ENCODE results near the gene PCGF3. TPM values are rescaled to one million over a fixed set of nuclear protein-coding genes. Genes with fewer than 3 reads are reported as not detected.

Gene PCGF3
- total RNA-seq, 5 donors from 2014 or later (not counting 1 experiment from before 2014, with no cell fraction given): 47.0 to 76.9 (median 51.1) TPM

DNA sequence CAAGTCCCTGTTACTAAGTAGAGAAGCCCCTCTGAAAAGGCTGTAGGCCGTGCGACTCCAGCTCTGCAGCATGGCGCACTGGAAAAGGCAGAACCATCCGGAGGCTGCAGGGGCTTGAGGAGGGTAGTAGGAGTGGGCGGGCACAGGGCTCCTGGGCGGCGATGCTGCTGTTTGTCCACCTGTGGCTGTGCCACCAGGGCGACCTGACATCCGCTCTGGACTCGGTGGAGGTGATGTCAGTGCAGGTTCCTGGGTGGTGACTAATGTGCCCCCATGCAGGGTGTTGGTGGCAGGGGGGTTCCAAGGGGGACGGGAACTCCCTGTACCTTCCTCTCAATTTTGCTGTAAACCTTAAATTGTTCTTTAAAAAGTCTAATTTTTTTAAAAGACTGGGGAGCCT lies 58.3 kb downstream of the PCGF3 start:
- peak in 3 of 4 experiments; percentile 21 to 41 (median 31) for ATAC-seq (replicated peaks in 1 of 4)
- Histone ChIP-seq H3K36me3 (ENCODE audit: control insufficient read depth in 2 of 2, extremely low read depth in 1 of 2, insufficient read depth in 1 of 2, low read length in 1 of 2) (peaks cover 24 to 28% of the 10 kb centered on the region in 2 donors), H3K9me3 (no peaks in the 10 kb centered on the region), H3K27me3 (replicated peaks in 1 of 2; ENCODE audit: control insufficient read depth in 2 of 2, extremely low read depth in 1 of 2, insufficient read depth in 2 of 2, low read length in 1 of 2) (no peaks in the 10 kb centered on the region), H3K27ac (ENCODE audit: low read length) (no peak overlapping the region), H3K4me1 (ENCODE audit: control insufficient read depth in 1 of 2, extremely low read depth in 1 of 2, insufficient read depth in 2 of 2, low read length in 2 of 2) (peaks cover 0 to 12% of the 10 kb centered on the region in 2 experiments), H3K4me3 (ENCODE audit: control insufficient read depth in 1 of 2, extremely low read depth in 1 of 2, low read length in 1 of 2) (no peak overlapping the region)
- 94% methylated on average over 10 of the region's 11 CpGs for WGBS (ENCODE audit: insufficient coverage)
- Mint-ChIP-seq H3K36me3 (peaks cover 52% of the 10 kb centered on the region), H3K9me3 (no peaks in the 10 kb centered on the region), H3K27me3 (no peaks in the 10 kb centered on the region), H3K4me3 (no peak overlapping the region), H3K4me1 (peaks cover 10 to 38% (median 36%) of the 10 kb centered on the region in 3 donors), H3K27ac (peak overlapping the region in 1 of 2 donors; percentile 23)
- DNase-seq: no peak
- ChIA-PET POLR2A (no interaction called here), CTCF (no interaction called here)

DNA sequence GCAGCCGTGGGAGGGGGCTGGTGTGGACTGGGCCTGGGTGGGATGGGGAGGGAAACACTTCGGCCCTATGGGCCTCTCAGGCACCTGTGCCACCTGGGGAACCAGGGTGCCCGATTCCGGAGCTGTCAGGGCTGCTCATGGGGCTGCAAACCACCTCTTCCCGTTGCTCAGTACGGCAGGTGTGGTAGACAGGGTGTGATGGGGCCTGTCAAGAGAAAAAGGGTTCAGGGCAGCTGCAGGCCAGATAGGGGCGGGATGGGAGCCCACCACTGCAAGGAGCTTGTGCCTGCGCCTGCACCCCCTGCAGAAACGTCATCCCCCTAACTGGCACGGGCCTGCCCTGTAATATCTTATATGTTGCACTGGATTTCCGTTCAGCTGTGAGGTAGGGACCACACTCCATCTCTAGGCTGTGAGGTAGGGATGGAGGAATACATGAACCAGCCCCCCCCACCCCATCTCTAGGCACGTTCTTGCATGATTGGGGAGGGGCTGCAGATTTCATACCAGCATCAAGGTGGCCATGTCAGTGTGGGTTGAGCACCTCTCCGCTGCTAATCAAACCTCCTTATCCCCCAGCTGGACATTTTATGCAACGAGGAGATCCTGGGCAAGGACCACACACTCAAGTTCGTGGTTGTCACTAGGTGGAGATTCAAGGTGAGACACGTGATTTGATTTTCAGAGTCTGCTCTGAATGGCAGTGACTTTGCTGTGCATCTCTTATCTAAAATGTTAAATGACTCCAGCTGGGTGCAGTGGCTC lies 59.0 kb downstream of the PCGF3 start:
- H3K4me3 Mint-ChIP-seq: no peak overlapping the region
- no peaks in the 10 kb centered on the region for H3K9me3 Mint-ChIP-seq
- peaks cover 26 to 34% of the 10 kb centered on the region in 2 donors for H3K36me3 ChIP-seq (ENCODE audit: control insufficient read depth in 2 of 2, extremely low read depth in 1 of 2, insufficient read depth in 1 of 2, low read length in 1 of 2)
- no peak for DNase-seq
- H3K27ac ChIP-seq (ENCODE audit: low read length): no peak overlapping the region
- no peaks in the 10 kb centered on the region for H3K27me3 Mint-ChIP-seq
- no peaks in the 10 kb centered on the region for H3K27me3 ChIP-seq (replicated peaks in 1 of 2; ENCODE audit: control insufficient read depth in 2 of 2, extremely low read depth in 1 of 2, insufficient read depth in 2 of 2, low read length in 1 of 2)
- ATAC-seq (replicated peaks in 1 of 4): peak; percentile 22 to 49 (median 28)
- POLR2A ChIA-PET: no interaction called here
- H3K27ac Mint-ChIP-seq: no peak overlapping the region
- H3K4me1 ChIP-seq (ENCODE audit: control insufficient read depth in 1 of 2, extremely low read depth in 1 of 2, insufficient read depth in 2 of 2, low read length in 2 of 2): peaks cover 0 to 14% of the 10 kb centered on the region in 2 experiments
- 73% methylated on average over 6 of the region's 16 CpGs for WGBS (ENCODE audit: insufficient coverage)
- no peaks in the 10 kb centered on the region for H3K9me3 ChIP-seq
- CTCF ChIA-PET: no interaction called here
- H3K36me3 Mint-ChIP-seq: peaks cover 57% of the 10 kb centered on the region
- peaks cover 15 to 43% (median 40%) of the 10 kb centered on the region in 3 donors for H3K4me1 Mint-ChIP-seq
- no peak overlapping the region for H3K4me3 ChIP-seq (ENCODE audit: control insufficient read depth in 1 of 2, extremely low read depth in 1 of 2, low read length in 1 of 2)

DNA sequence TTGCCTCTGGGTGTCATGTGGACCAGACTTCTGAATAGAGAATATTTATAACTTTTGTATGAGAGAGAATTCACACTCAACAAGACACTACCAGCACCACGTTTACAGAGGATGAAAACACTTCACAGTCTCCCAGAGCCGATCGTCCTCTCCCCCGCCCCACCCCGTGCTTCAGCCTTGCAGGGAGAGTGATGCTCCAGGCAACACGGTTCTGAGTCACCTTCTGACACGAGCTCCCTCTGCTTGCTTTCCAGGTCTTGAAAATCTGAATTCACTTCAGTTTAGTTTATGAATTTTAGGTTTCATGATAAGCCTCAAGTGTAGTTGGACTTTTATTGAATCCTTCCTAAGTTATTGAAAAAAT lies 60.5 kb downstream of the PCGF3 start:
- peaks cover 54% of the 10 kb centered on the region for H3K36me3 Mint-ChIP-seq
- Histone ChIP-seq H3K27ac (ENCODE audit: low read length) (no peak overlapping the region), H3K4me3 (ENCODE audit: control insufficient read depth in 1 of 2, extremely low read depth in 1 of 2, low read length in 1 of 2) (no peak overlapping the region), H3K9me3 (no peaks in the 10 kb centered on the region), H3K4me1 (ENCODE audit: control insufficient read depth in 1 of 2, extremely low read depth in 1 of 2, insufficient read depth in 2 of 2, low read length in 2 of 2) (peaks cover 0 to 12% of the 10 kb centered on the region in 2 experiments), H3K27me3 (replicated peaks in 1 of 2; ENCODE audit: control insufficient read depth in 2 of 2, extremely low read depth in 1 of 2, insufficient read depth in 2 of 2, low read length in 1 of 2) (no peaks in the 10 kb centered on the region), H3K36me3 (ENCODE audit: control insufficient read depth in 2 of 2, extremely low read depth in 1 of 2, insufficient read depth in 1 of 2, low read length in 1 of 2) (peaks cover 22 to 36% of the 10 kb centered on the region in 2 donors)
- ATAC-seq (replicated peaks in 1 of 4) (no peak), DNase-seq (no peak)
- H3K27me3 Mint-ChIP-seq: no peaks in the 10 kb centered on the region
- peaks cover 9 to 45% (median 39%) of the 10 kb centered on the region in 3 donors for H3K4me1 Mint-ChIP-seq
- CTCF ChIA-PET: no interaction called here
- 91% methylated on average over 7 of the region's 7 CpGs for WGBS (ENCODE audit: insufficient coverage)
- no peak overlapping the region for H3K27ac Mint-ChIP-seq
- no peak overlapping the region for H3K4me3 Mint-ChIP-seq
- POLR2A ChIA-PET: no interaction called here
- no peaks in the 10 kb centered on the region for H3K9me3 Mint-ChIP-seq

GRCh38 chr4:766559-767283 lies 61.1 kb downstream of the PCGF3 start:
- no peak overlapping the region for H3K27ac Mint-ChIP-seq

DNA sequence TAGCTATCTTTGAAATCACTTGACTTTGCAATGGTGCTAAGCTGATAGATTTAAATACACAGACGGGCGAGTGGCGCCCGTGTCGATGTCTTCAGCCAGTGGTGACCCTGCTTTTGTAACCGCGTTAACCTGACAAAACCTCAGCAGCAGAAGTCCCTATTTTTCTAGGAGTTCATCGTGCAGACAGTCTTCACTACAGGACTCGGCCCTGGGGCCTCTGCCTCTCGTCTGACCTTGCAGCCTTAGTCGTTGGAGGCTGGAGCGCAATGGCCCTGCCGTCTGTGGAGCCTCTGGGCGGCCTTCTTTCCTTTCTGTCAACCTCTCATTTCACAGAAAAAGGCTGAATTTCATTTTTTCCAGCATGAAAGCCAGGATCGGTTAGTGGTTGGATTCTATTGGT lies 62.4 kb downstream of the PCGF3 start:
- Mint-ChIP-seq H3K27ac (no peak overlapping the region), H3K36me3 (peaks cover 38% of the 10 kb centered on the region), H3K27me3 (no peaks in the 10 kb centered on the region), H3K4me3 (no peak overlapping the region), H3K4me1 (peaks cover 9 to 44% (median 35%) of the 10 kb centered on the region in 3 donors), H3K9me3 (no peaks in the 10 kb centered on the region)
- Histone ChIP-seq H3K27me3 (replicated peaks in 1 of 2; ENCODE audit: control insufficient read depth in 2 of 2, extremely low read depth in 1 of 2, insufficient read depth in 2 of 2, low read length in 1 of 2) (no peaks in the 10 kb centered on the region), H3K9me3 (no peaks in the 10 kb centered on the region), H3K4me1 (ENCODE audit: control insufficient read depth in 1 of 2, extremely low read depth in 1 of 2, insufficient read depth in 2 of 2, low read length in 2 of 2) (peaks cover 0 to 11% of the 10 kb centered on the region in 2 experiments), H3K36me3 (ENCODE audit: control insufficient read depth in 2 of 2, extremely low read depth in 1 of 2, insufficient read depth in 1 of 2, low read length in 1 of 2) (peaks cover 18 to 41% of the 10 kb centered on the region in 2 donors), H3K27ac (ENCODE audit: low read length) (no peak overlapping the region), H3K4me3 (ENCODE audit: control insufficient read depth in 1 of 2, extremely low read depth in 1 of 2, low read length in 1 of 2) (no peak overlapping the region)
- CTCF ChIA-PET: interaction anchor here in 1 of 2 donors (0.9 kb wide), 1 partner anchor 26 kb away, joined by 3 read pairs; no protein-coding TSS in a partner anchor
- POLR2A ChIA-PET: interaction anchor here in 1 of 2 donors (0.5 kb wide), 1 partner anchor 78 kb away, joined by 3 read pairs; no protein-coding TSS in a partner anchor
- DNase-seq (no peak), ATAC-seq (replicated peaks in 1 of 4) (no peak)
- WGBS (ENCODE audit: insufficient coverage): 100% methylated on average over 4 of the region's 15 CpGs

More at GRCh38 chr4:766559-767283, 61.1 kb downstream of the PCGF3 start:
- H3K36me3 Mint-ChIP-seq: peaks cover 49% of the 10 kb centered on the region
- Histone ChIP-seq H3K27ac (ENCODE audit: low read length) (no peak overlapping the region), H3K36me3 (ENCODE audit: control insufficient read depth in 2 of 2, extremely low read depth in 1 of 2, insufficient read depth in 1 of 2, low read length in 1 of 2) (peaks cover 18 to 37% of the 10 kb centered on the region in 2 donors), H3K9me3 (no peaks in the 10 kb centered on the region), H3K4me3 (ENCODE audit: control insufficient read depth in 1 of 2, extremely low read depth in 1 of 2, low read length in 1 of 2) (no peak overlapping the region), H3K27me3 (replicated peaks in 1 of 2; ENCODE audit: control insufficient read depth in 2 of 2, extremely low read depth in 1 of 2, insufficient read depth in 2 of 2, low read length in 1 of 2) (no peaks in the 10 kb centered on the region), H3K4me1 (ENCODE audit: control insufficient read depth in 1 of 2, extremely low read depth in 1 of 2, insufficient read depth in 2 of 2, low read length in 2 of 2) (peaks cover 0 to 12% of the 10 kb centered on the region in 2 experiments)
- no peak for ATAC-seq (replicated peaks in 1 of 4)
- H3K27me3 Mint-ChIP-seq: no peaks in the 10 kb centered on the region
- H3K9me3 Mint-ChIP-seq: no peaks in the 10 kb centered on the region
- no peak overlapping the region for H3K4me3 Mint-ChIP-seq
- ChIA-PET CTCF (no interaction called here), POLR2A (interaction anchor here in 1 of 2 donors (0.7 kb wide), 1 partner anchor 88 kb away, joined by 3 read pairs; no protein-coding TSS in a partner anchor)
- 78% methylated on average over 9 of the region's 21 CpGs for WGBS (ENCODE audit: insufficient coverage)
- peaks cover 9 to 44% (median 36%) of the 10 kb centered on the region in 3 donors for H3K4me1 Mint-ChIP-seq
- DNase-seq: no peak

DNA sequence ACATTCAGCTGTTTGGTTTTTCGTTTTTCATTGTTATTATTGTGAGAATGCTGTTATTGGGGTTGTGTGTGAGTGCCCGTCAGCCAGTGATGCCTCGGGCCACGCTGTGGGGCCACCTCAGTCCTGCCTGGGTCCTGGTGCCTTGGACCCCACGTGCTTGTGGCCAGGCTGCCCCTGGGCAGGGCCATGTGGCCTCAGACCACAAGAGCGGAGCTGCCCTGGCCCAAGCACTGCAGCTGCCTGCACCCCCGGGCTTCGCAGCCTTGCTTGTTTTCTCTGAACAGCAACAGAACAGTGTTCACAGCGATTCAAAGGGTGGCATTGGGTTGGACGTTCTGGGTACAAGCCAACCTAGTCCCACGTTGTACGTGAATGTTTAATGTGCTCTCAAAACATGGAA lies 63.4 kb downstream of the PCGF3 start:
- Mint-ChIP-seq H3K4me1 (peaks cover 10 to 40% (median 32%) of the 10 kb centered on the region in 3 donors), H3K9me3 (no peaks in the 10 kb centered on the region), H3K27me3 (no peaks in the 10 kb centered on the region), H3K27ac (no peak overlapping the region), H3K36me3 (peaks cover 30% of the 10 kb centered on the region), H3K4me3 (no peak overlapping the region)
- no peak for DNase-seq
- no peak overlapping the region for H3K4me3 ChIP-seq (ENCODE audit: control insufficient read depth in 1 of 2, extremely low read depth in 1 of 2, low read length in 1 of 2)
- ChIA-PET CTCF (interaction anchor here in 1 of 2 donors (0.9 kb wide), 1 partner anchor 27 kb away, joined by 3 read pairs; no protein-coding TSS in a partner anchor), POLR2A (interaction anchor here in 1 of 2 donors (0.7 kb wide), 1 partner anchor 895 kb away, joined by 3 read pairs; no protein-coding TSS in a partner anchor)
- H3K27ac ChIP-seq (ENCODE audit: low read length): no peak overlapping the region
- no peaks in the 10 kb centered on the region for H3K27me3 ChIP-seq (replicated peaks in 1 of 2; ENCODE audit: control insufficient read depth in 2 of 2, extremely low read depth in 1 of 2, insufficient read depth in 2 of 2, low read length in 1 of 2)
- peaks cover 11 to 39% of the 10 kb centered on the region in 2 donors for H3K36me3 ChIP-seq (ENCODE audit: control insufficient read depth in 2 of 2, extremely low read depth in 1 of 2, insufficient read depth in 1 of 2, low read length in 1 of 2)
- H3K9me3 ChIP-seq: no peaks in the 10 kb centered on the region
- no peak for ATAC-seq (replicated peaks in 1 of 4)
- H3K4me1 ChIP-seq (ENCODE audit: control insufficient read depth in 1 of 2, extremely low read depth in 1 of 2, insufficient read depth in 2 of 2, low read length in 2 of 2): peaks cover 0 to 20% of the 10 kb centered on the region in 2 experiments
- 100% methylated on average over 6 of the region's 12 CpGs for WGBS (ENCODE audit: insufficient coverage)

All from T-cell (primary cell).